B cell (primary cell): Measurements from ENCODE around the gene KCNMB3.

ENCODE experiments used
- CTCF ChIP-seq: fragments of 200-600 bp; IDR thresholded peaks from one replicate; pipeline ENCODE4 v1.8.0; 2022; ENCODE audit warnings: antibody characterized with exemption, mild to moderate bottlenecking
- EZH2 ChIP-seq: IDR thresholded peaks from 2 replicates; pipeline ENCODE4 v1.6.1; 2012; ENCODE audit warnings: borderline replicate concordance, low read depth, mild to moderate bottlenecking, moderate library complexity, low read length; ENCODE audit not compliant: insufficient read depth, poor library complexity, severe bottlenecking

DNA sequence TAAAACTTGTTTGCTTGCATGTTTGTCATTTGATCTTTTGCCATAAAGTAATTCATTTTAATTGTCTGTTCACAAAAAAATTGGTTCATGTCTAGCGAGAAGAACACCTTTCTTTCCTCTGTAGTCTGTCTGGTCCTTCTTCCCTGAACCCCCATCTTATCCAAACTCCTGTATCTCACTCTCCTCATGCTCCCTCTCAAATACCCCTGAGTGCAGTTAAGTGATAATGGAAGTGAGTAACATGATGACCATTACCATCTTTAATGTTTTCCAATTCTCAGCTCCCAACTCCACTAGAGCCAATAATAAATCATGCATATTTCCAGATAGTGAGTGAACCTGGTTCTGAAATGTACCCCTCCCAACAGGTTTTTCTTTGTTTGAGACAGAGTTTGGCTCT, 14.2 kb upstream of the KCNMB3 start:
- no peak for TF ChIP-seq CTCF
- no peak for TF ChIP-seq EZH2
